HG03175 (cell line): ENCODE results near the gene ENTREP3.
"Not testable (repeated sequence)": the region's sequence is repeated elsewhere in the genome, so short reads cannot be mapped to it uniquely, and the experiment has no call there.

Experiments
- ATAC-seq: cut with Tn5 transposase; IDR thresholded peaks from one replicate; pipeline ENCODE4 v1.9.1; 2021; ENCODE audit warnings: mild to moderate bottlenecking, moderate library complexity; ENCODE audit not compliant: unreplicated experiment

Gene ENTREP3, protein sequence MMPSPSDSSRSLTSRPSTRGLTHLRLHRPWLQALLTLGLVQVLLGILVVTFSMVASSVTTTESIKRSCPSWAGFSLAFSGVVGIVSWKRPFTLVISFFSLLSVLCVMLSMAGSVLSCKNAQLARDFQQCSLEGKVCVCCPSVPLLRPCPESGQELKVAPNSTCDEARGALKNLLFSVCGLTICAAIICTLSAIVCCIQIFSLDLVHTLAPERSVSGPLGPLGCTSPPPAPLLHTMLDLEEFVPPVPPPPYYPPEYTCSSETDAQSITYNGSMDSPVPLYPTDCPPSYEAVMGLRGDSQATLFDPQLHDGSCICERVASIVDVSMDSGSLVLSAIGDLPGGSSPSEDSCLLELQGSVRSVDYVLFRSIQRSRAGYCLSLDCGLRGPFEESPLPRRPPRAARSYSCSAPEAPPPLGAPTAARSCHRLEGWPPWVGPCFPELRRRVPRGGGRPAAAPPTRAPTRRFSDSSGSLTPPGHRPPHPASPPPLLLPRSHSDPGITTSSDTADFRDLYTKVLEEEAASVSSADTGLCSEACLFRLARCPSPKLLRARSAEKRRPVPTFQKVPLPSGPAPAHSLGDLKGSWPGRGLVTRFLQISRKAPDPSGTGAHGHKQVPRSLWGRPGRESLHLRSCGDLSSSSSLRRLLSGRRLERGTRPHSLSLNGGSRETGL

DNA sequence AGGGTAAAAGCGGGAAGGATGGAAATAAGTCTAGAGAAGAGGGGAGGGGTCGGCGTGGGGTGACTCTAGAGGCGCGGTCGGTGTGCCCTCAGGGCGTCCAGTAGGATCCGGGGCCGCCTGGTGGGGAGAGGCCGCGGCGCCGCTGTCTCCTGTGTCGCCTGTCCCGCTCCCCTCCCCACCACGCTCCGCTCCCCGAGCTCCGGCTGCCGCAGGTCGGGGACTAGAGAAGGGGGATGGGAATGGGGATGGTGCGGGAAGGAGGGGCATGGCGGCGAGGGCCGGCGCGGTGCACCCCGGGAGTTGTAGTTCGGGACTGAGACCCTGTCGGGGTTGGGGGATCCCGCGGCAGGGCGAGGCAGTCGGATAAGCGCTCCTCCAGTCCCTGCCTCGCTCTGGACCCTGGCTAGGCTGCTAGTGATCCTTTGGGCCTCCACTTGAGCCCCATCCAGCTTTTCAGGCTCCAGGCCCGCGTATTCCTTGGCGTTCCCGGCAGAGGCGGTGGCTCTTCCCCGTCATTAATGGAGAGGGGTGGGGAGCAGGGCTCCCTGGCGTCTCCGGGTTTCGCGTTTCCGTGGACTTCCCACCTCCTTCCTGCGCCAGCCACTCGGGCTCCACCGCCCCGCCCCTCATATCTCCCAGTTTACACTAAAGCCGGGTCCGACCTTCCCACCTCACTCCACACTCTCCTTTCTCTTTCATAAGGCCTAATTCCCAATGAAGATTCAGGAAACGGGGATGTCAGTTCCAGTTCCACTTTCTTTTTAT, at the start of gene ENTREP3:
TSS of gene ENTREP3 (minus strand) at position 241 of the 765 bp plus-strand sequence. CDS start 606 bp downstream, outside the sequence.
- peak; percentile 55 for ATAC-seq

DNA sequence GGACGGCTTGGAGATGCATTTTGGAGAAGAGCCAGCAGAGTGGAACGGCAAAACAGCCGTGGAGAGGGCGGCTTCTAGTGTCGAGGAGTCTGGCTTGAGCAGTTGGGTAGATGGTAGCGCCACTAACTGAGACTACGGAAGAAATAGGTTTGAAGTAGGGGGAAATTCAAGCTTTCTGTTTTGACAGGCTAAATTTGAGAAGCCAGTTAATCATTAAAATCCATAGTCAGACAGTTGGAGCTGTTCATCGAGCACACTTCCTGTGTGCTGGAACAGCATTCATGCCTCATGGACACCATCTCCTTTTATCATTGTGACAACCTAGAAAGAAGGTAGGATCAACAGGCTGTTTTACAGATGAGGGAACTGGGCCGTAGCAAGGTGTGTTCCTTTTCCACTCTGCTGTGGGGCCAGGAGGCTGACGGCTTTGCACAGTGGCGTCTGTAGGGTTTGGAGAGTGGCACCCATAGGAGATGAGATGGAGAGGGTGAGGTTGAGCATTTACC, 49.3 kb upstream of the ENTREP3 start:
- no peak for ATAC-seq

DNA sequence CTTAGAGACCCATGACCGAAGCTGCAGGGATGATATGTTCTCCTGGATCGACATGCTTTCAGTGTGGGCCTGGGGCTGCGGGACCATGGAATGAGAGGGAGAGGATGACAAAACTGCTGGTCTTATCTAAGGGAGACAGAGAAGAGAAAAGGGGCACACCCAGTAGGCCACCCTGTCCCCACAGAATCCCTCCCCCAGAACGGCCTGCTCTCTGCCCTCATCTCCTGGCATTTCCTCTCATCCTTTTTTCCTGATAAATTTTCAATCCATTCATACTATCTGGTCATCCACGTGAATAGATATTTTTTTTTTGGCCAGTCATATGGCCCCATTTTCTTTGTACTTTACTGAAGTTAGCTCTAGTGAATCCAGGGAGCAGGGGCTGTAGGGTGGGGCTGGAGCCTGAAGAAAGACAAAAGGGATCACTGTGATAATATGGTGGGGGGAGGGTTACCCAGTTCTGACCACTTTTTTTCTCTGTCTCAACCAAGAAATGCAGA, 46.1 kb upstream of the ENTREP3 start, which contains the start of gene PKLR:
TSS of gene PKLR (minus strand) at position 97 of the 500 bp plus-strand sequence. CDS start at position 54, 43 bp downstream.
- ATAC-seq, result no peak

DNA sequence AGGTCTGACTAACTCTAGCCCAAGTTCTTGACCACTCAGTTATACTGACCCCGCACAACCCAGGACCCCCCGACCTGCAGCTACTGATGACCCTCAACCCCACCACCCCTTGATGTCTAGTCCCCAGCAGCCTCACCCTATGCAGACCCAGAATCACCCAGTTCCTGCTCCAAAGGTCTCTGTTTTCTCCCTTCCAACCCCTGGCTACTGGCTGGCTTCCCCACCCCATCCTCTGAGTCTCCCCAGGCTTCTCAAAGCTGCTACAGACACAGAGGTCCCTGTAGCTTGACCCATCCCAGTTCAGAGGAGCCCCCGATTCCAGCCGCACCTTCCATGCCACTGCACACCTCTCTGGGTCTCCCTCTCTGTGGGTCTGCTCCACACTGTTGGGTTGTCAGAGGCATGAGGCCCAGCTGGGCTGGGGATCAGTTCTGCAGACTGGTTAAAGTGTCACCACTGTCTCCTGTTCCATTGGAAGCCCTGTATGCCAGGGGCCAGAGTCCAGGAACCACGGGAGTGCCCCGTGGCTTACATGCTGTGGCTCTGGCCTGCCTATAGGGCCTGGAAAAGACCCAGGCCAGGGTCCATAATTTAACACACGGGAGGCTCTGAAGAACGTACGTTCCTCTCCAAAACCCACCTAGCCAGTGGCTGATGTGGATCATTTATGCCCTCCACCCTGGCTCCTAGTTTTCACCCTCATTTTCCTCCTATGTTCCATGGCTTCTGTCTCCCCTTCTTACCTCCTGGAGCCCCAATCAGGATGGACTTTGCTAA, 45.5 kb upstream of the ENTREP3 start:
- no peak for ATAC-seq

DNA sequence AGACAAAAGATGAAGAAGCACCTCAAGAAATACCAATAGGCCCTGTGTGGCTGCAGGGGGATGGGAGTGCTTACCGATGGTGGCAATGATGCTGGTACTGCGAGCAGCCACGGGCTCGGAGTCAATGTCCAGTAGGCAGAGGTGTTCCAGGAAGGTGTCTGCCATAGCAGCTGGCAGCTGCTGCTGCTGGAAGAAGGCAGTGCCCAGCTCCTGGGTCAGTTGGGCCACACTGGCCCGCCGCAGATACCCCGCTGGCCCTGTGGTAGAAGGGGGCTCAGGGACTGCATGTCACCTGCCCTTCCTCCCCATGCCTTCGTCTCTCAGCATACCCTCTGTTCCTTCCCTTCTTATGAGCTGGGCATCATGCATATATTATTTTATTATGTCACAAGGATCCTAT, 44.7 kb upstream of the ENTREP3 start:
- no peak for ATAC-seq

DNA sequence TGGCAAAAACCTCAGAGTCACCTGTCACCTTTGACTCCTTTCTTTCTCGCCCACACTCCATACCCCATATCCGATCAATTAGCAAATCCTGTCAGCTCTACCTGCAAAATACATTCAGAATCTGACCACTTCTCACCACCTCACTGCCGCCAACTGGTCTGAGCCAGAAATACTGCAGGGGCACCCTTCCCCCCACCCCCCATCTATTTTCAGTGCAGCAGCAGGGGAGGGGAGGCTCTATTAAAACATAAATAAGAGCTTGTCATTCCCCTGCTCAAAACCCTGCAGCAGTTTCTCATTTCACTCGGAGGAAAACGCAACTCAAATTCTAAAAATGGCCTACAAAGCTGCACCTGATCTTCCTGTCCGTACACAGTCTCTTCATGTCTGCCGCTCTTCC, 42.1 kb upstream of the ENTREP3 start:
- ATAC-seq, result no peak

DNA sequence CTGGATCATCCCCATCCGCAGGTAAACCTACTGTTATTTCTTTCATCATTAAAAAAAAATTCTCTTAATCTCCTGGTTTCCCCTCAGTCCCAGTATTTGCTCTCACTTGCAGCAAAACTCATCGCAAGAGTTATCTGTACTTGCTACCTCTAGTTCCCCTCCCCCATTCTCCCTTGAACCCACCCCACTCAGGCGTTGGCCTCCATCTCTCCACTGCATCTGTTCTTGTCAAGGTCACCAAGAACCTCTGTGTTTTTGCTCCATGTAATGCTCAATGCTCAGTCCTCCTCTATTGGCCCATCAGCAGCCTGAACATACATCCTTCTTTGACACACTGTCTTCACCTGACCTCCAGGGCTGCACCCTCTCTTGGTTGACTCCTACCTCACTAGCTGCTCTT, 41.4 kb upstream of the ENTREP3 start:
- ATAC-seq, result no peak

DNA sequence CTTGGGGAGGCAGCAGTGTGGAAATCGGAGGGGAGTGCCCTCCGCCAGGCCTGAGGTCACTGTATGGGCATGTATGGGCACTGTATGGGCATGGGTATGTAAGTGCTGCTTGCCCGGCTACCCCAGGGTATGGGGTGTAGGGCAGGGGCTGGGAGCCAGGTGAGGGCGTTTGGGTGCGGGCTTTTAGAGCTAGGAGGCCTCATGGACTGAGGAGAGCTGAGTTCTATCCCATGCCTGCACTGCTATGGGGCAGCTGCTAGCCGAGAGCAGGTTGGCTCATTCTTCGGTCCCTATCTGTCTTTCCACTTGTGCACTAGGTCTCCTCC, 40.6 kb upstream of the ENTREP3 start:
- ATAC-seq, result no peak

DNA sequence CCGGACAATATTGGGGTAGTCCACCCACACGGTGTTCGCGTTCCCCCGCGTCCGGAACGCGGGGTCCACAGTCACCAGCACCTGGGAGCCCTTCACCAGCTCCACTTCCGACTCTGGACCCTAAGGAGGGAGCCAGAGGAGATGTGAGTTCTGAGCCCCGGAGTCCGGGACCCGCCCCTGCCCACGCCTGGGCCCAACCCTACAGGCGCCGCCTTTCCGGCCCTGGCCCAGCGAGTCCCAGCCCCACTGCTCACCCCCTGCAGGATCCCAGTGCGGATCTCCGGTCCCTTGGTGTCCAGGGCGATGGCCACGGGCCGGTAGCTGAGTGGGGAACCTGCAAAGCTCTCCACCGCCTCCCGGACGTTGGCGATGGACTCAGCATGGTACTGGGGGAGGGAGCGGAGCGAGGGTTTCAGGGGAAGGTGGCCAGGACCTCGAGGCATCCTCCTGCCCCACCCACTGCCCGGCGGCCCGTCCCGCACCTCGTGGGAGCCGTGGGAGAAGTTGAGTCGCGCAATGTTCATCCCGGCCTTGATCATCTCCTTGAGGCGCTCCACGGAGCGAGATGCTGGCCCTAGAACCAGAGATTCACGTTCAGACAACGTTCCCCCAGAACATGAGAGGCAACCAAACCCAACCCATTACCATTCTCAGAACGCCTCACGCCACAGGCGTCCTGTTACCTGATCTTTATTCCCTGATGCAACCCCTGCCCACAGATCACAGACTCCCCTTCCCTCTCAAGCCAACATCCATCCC, 40.1 kb upstream of the ENTREP3 start:
- no peak for ATAC-seq

DNA sequence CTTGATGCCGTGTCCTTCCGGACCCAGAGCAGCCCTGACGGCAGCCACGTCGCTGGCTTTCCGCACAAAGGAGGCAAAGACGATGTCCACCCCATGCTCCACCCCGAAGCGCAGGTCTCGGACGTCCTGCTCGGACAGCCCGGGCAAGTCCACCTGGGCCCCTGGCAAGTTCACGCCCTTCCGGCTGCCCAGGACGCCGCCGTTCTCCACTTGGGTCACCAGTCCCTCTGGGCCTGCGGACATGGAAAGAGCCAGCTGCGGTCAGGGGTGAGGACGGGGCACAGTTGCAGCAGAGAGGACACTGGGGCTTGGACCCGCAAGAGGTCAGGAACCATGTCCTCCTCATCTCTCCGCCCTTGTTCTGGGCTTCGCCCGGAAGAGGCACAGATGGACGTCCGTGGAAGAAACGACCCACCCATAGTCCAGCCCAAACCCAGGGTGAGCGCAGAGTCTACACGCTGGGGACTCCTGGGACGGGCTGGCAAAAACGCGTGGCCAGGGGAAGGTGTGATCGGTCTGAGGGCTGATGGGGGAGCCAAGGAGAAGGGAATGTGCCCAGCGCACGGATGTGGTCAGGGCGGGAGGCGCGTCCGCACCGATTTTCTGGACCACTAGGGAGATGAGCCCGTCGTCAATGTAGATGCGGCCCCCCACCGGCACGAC, 39.4 kb upstream of the ENTREP3 start:
- ATAC-seq, result no peak

DNA sequence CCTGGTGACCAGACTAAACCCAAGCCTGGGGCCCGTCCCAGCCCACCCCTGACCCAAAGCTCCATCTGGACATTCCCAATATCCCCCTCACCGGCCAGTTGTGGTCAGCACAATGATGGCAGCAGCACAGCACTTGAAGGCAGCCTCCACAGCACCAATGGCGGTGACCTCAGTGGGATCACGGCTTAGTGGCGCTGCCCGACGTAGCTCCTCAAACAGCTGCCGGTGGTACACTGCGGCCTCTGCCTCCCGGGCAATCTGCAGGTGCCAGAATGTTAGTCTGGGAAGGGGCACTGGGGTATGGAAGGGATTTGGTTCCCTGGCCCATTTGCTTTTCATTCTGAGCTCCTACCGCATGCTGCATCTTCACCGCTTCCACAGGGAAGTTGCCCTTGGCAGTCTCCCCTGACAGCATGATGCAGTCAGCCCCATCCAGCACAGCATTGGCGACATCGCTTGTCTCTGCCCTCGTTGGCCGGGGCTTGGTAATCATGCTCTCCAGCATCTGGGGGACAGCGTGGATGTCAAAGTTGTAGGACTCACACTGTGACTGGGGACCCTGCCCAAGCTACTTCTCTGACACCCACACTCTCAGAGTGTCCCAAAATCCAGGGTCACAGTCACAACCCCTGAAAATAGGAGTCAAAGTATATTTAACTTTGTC, 37.9 kb upstream of the ENTREP3 start:
- ATAC-seq, result no peak

DNA sequence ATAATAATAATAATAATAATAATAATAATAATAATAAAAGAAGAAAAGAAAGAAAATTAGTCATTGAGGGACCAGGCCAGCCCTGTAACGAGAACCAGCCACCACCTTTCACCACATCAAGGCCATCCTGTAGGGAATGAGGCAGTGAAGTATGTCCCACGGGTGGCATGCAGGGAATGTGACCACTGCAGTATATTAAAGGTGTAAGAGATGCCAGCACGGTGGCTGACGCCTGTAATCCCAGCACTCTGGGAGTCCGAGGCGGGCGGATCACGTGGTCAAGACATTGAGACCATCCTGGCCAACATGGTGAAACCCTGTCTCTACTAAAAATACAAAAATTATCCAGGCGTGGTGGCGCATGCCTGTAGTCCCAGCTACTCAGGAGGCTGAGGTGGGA, 35.7 kb upstream of the ENTREP3 start:
- not testable (repeated sequence) for ATAC-seq

DNA sequence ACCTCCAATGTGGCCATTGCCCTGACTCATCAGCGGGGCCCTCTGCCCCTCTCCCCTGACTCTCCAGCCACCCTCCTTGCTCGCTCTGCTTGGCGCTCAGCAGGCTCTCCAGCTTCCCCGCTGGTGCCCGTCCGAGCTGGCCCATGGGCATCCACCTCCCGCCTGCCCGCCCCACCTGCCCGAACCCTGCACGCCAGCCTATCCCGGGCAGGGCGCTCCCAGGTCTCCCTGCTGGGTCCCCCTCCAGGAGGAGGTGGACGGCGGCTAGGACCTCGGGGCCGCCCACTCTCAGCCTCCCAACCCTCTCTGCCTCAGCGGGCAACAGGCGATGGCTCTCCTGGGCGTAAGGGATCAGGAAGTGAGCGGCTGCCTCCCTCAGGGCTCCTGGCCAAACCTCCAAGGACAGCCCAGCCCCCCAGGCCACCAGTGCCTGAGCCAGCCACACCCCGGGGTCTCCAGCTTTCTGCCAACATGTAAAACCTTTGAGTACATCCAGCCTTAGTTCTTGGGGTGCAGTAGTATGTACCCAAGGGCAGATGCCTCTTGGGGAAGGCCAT, 32.8 kb upstream of the ENTREP3 start:
- no peak for ATAC-seq

DNA sequence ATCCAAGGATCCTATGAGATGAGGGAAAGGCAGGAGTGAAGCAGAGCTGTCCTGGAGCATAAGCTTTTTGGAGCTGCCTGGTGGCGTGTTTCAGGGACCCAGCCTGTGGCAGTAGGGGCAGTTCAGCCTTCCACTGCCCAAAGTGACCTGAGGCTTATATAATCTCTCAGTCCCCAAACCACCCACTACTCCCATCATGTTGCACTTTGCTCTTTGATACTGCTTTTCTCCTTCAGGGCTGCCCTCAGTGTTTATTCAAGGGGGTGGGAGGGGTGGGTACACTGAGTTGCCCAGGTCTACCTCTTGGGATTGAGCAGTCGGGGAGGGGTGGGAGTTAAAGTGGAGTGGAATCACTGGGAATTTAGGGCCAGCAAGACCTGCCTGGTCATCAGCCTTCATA, 31.3 kb upstream of the ENTREP3 start:
- ATAC-seq, result no peak

DNA sequence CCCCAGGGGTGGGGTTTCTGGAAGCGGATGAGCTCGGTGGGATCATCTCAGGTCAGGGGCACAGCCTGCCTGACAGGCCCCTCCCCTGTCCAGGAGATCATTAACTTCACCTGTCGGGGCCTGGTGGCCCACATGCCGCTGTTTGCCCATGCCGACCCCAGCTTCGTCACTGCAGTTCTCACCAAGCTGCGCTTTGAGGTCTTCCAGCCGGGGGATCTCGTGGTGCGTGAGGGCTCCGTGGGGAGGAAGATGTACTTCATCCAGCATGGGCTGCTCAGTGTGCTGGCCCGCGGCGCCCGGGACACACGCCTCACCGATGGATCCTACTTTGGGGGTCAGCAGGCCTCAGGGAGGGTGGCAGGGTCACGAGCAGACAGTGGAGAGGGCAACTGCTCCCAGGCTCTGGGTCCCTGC, 30.4 kb upstream of the ENTREP3 start:
- no peak for ATAC-seq

DNA sequence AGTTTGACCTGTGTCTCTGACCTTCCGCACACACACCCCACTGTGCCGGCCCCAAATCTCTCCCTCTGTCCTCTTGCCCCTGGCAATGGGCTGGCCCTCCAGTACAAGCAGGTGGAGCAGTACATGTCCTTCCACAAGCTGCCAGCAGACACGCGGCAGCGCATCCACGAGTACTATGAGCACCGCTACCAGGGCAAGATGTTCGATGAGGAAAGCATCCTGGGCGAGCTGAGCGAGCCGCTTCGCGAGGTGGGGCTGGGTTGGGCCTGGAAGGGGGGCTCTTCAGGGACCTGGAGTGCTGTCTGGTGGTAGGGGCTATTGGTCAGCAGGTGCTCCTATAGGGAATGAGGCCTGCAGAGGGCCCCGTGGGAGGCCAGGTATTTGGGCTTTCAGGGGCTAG, 29.8 kb upstream of the ENTREP3 start:
- no peak for ATAC-seq

DNA sequence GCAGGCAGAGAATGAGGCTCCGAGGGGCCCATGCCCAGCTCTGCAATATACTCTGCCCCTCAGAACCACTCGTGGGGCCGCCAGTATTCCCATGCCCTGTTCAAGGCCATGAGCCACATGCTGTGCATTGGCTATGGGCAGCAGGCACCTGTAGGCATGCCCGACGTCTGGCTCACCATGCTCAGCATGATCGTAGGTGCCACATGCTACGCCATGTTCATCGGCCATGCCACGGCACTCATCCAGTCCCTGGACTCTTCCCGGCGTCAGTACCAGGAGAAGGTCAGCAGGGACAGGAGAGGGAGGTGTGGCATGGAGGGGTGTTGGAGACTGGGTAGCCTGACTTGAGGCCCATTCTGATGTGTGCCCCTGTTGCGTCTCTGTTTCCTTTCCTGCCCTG, 29.2 kb upstream of the ENTREP3 start:
- no peak for ATAC-seq

DNA sequence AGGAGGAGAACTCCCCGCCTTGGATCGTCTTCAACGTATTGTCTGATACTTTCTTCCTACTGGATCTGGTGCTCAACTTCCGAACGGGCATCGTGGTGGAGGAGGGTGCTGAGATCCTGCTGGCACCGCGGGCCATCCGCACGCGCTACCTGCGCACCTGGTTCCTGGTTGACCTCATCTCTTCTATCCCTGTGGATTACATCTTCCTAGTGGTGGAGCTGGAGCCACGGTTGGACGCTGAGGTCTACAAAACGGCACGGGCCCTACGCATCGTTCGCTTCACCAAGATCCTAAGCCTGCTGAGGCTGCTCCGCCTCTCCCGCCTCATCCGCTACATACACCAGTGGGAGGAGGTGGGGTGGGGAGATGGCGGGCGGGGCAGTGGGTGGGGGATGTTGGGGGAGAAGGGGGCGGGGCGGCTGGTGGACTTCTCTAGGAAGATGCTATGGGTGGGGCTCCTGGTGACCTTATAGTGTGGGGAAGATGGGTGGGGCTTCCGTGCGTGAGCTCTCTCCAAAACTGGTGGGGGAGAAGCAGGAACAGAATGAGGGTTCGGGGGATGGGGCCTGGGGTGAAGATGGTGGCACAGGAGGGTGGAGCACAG, 27.3 kb upstream of the ENTREP3 start:
- ATAC-seq, result no peak
